Measurements from ENCODE around the gene SMIM10L2A.
"Not testable (repeated sequence)": the region's sequence is repeated elsewhere in the genome, so short reads cannot be mapped to it uniquely, and the experiment has no call there.

SMIM10L2A gene

GRCh38 chrX:135423173-135423864, 1.6 kb downstream of the SMIM10L2A start:
- not testable (repeated sequence) for DNase-seq

DNA sequence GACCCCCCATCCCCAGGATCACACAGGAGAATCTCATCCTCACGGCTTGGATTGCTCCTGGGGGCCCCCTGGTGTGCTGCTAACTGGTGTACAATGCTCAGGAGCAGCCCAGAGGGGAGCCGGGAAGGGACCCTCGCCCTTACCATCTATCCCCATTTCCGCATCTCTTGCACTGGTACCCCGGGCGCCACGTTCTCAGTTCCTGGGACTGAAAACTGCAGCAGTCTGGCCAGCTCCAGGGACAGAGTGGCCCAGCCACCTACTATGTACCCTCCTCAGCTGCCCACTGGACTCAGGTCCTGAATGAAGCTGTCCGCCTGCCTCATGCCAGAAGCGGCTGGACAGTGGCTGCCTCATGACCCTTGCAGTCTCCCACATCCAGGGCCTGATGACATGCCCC, 2.7 kb downstream of the SMIM10L2A start:
- no peak for DNase-seq

DNA sequence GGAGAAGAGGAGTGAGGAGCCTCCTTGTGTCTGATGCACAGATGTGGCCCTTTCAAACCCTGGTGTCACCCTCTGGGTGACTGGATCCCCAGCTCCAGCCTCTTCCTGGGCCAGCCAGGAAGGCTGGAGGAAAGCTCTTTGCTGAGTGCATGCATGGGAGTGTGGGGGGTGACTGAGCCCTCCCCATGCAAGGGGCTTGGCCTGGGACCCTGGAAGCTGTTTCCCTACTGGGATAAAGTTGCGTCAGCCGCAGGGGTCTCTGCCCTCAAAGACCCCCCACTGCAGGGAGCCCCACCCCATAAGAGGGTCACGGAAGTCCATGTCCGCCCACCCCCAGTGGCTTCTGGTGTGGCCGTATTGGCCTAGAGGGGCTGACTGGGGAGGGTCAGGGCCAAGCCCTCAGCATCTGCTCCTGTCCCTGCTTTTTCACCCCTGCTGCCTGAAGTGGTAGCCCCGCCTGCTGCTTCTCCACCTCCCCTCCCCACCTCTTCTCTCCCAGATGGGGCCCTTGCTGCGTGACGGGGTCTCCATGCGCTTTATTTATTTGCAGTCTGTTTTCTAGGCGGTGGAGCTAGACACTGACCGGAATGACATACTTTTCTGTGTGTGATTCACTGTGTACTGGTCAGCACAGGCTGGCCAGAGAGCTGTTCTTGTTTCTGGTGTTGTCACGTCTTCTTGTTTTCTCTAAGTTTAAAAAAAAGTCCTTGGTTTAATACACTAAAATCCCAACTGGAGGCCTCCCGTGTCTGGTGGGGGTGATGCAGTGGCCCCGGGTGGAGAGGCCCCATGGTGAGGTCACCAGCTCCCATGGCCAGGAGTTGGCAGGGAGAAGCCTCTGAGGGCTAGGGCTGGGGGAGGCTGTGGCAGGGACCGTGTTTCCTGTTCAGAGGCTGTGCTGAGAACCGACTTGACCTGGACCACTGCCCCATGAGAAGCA, 3.6 kb downstream of the SMIM10L2A start:
- DNase-seq: no peak

- no peak for DNase-seq
Observed at GRCh38 chrX:135429429-135429828, 7.7 kb downstream of the SMIM10L2A start.

DNA sequence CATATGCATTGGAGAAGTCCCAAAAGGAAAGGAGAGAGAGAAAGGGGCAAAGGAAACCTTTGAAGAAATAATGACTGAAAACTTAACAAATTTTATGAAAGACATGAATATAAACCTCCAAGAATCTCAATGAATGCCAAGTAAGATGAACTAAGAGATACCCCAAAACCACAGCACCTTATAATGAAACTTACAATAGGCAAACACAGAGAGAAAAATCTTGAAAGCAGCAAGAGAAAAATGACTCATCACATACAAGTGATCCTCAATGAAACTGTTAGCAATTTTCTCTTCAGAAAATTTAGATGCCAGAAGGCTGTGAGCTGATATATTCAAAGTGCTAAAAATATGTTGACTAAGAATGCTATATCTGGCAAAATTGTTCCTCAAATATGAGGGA, 10.1 kb downstream of the SMIM10L2A start:
- no peak for DNase-seq

DNA sequence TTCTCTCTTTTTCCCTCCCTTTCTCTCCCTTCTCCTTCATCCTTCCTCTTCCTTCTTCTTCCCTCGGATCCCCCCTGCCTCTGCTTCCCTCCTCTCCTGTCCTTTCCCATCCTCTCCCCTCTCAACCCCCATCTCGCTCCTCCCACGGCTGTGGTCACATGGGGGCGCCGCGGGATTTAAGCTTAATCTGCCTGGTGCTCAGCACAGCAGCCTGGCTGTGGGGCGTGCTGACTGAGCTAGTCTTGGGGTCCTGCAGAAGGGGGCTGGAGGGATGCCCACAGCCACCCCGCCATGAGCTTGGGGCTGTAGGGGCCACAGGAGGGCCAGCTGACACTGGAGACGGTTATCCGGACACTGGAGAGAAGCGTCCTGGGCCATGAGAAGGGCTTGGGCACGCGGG, 10.7 kb downstream of the SMIM10L2A start:
- DNase-seq: no peak

- DNase-seq: no peak
Observed at GRCh38 chrX:135432881-135433521, 11.3 kb downstream of the SMIM10L2A start.

DNA sequence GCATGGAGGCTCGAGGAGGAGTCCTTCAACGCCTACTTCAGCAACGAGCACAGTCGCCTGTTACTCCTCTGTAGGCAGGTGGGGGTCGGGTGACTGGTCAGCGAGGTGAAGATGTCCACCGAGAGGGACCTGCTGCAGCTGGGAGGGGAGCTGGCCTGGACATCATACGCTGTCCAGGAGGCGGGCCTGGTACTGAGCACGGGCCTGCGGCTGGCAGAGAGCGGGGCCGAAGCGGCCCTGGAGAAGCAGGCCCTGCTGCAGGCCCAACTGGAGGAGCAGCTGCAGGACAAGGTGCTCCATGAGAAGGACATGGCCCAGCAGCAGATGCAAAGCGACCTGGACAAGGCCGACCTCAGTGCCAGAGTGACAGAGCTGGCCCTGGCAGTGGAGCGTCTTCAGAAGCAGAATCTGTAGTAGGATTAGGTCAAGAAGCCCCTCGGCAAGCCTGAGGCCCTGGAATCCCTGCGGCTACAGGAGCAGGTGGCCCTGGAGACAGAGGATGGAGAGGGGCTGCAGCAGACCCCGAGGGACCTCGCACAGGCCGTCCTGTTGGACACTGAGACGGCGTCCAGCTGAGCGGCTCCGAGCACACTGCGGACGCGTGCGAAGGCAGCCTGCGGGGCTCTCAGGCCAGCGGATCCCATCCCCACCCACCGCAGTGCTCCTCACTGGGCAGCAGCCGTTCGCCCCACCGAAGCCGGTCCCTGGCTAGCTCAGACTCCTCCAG, 11.9 kb downstream of the SMIM10L2A start:
- DNase-seq: no peak

- no peak for DNase-seq
Observed at GRCh38 chrX:135434258-135435138, 12.8 kb downstream of the SMIM10L2A start.

DNA sequence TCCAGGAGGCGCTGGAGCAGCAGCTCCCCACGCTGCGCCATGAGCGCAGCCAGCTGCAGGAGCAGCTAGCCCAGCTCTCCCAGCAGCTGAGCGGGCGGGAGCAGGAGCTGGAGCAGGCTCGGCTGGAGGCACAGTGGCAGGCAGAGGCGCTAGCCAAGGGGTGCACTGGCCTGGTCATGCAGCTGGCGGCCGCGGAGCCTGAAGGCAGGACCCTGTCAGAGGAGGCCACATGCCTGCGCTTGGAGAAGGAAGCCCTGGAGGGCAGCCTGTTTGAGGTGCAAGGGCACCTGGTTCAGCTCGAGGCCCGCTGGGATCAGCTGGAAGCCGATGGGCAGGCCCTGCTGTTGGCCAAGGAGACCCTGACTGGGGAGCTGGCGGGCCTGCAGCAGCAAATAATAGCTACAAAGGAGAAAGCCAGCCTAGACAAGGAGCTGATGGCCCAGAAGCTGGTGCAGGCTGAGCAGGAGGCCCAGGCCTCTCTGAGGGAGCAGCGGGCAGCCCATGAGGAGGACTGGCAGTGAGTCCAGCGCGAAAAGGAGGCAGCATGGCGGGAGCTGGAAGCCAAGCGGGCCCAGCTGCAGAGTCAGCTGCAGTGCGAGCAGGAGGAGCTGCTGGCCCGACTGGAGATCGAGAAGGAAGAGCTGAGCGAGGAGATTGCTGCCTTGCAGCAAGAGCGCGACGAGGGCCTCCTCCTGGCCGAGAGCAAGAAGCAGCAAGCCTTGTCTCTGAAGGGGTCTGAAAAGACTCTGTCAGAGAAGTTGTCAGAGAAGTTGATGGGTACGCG, 13.6 kb downstream of the SMIM10L2A start:
- DNase-seq: no peak

DNA sequence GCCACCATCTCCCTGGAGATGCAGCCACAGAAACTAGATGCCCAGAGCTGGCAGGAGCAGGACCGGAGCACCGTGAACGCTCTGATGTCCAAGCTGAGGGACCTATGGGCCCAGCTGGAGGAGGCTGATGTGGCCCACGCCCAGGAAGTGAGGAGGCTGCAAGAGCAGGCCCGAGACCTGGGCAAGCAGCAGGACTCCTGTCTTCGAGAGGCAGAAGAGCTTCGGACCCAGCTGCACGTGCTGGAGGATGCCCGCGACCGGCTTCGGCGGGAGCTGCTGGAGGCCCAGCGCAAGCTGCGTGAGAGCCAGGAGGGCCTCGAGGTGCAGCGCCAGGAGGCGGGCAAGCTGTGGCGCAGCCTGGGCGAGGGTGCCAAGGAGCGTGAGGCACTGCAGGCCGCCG, 14.2 kb downstream of the SMIM10L2A start:
- no peak for DNase-seq

DNA sequence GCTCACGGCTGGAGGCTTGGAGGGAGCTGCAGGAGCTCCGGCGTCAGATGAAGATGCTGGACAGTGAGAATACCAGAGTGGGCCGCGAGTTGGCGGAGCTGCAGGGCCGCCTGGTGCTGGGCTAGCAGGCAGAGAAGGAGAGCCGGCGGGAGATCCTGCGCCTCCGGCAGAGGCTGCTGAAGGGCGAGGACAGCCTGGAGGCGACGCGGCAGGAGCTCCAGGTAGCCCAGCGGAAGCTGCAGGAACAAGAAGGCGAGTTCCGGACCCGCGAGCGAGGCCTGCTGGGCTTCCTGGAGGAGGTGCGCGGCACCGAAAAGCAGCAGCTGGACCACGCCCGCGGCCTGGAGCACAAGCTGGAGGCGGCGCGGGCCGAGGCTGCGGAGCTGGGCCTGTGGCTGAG, 14.7 kb downstream of the SMIM10L2A start:
- DNase-seq: no peak

GRCh38 chrX:135436966-135437866, 15.5 kb downstream of the SMIM10L2A start:
- DNase-seq: no peak

GRCh38 chrX:135437867-135438733, 16.4 kb downstream of the SMIM10L2A start:
- DNase-seq: no peak

- no peak for DNase-seq
Observed at GRCh38 chrX:135438734-135439043, 16.9 kb downstream of the SMIM10L2A start.

DNA sequence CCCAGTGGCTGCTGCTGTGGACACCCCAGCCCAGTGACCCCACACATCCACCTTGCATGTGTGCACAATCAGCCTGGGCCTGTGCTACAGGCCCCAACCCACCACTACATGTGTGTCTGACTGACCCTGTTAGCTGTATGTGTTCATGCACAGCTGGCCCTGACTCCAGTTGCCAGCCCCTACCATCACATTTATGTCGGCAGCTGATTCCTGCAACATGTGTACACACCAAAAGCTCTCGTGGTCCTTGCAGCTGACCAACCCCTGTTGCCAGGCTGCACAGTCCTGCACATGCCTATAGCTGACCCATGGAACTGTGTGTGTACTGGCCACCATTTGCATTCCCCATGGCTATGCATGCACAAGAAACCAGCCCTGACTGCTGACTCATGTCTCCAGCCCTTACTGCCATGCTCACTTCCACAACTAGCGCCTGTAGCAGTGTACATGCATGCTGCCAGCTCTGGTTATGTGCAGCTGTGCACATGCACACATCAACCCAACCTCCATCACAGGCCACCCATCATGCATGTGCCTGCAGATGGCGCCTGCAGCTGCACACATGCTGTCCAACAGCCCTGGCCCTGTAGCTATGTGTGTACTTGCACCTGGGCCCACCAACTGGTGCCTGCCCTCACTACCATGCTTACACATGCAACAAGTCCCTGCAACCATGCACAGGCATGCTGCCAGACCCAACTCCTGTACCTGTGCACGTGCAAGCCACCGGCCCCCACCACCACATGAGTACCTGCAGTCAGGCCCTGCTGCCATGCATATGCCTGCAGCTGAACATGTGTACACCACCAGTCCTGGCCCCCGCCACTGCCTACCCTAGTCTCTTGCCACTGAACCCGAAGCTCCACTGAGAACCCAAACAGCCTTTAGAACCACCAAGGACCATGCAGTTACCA, 28.1 kb downstream of the SMIM10L2A start:
- DNase-seq: no peak

DNA sequence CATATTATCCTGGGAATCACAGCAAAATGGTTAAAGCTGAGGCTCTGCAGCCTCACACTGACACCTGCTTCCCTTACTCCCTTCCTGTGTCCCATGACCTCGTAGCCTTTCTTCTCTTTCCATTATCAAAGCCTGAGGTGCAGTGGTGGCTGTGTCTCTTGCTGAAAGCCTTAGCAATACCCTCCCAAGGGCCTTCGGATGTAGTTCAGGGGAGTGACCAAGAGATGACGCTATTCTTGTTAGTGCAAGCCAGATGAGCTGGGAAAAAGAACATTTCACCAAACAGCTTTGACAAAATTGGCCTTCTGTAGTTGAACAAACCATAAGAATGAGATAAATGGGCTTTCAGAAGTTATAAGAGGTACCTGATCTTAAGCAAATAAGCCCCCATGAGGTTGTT, 31.6 kb downstream of the SMIM10L2A start:
- DNase-seq: no peak

DNA sequence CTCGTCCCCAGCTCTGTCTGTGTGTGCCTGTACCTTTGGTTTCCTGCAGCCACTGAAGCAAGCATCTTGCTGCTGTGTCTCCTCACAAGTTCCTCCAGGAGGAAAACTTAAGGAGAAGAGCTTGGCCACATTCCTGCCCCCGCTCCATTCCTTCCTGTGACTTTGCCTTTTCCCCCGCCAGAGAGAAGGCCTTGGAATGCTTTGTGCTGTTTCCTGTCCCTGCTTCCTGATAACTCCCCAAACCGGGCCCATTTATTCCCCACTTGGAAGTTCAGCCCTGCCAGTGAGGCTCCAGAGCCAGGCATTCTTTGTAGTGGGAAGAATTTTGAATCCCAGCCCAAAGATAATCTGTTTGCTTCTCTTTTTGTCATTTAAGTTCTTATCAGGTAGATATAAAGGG, 33.1 kb downstream of the SMIM10L2A start:
- DNase-seq: no peak
